ENCODE data around the gene EIF3J.
"Not testable (repeated sequence)": the region's sequence is repeated elsewhere in the genome, so short reads cannot be mapped to it uniquely, and the experiment has no call there.

Gene EIF3J, protein sequence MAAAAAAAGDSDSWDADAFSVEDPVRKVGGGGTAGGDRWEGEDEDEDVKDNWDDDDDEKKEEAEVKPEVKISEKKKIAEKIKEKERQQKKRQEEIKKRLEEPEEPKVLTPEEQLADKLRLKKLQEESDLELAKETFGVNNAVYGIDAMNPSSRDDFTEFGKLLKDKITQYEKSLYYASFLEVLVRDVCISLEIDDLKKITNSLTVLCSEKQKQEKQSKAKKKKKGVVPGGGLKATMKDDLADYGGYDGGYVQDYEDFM

DNA sequence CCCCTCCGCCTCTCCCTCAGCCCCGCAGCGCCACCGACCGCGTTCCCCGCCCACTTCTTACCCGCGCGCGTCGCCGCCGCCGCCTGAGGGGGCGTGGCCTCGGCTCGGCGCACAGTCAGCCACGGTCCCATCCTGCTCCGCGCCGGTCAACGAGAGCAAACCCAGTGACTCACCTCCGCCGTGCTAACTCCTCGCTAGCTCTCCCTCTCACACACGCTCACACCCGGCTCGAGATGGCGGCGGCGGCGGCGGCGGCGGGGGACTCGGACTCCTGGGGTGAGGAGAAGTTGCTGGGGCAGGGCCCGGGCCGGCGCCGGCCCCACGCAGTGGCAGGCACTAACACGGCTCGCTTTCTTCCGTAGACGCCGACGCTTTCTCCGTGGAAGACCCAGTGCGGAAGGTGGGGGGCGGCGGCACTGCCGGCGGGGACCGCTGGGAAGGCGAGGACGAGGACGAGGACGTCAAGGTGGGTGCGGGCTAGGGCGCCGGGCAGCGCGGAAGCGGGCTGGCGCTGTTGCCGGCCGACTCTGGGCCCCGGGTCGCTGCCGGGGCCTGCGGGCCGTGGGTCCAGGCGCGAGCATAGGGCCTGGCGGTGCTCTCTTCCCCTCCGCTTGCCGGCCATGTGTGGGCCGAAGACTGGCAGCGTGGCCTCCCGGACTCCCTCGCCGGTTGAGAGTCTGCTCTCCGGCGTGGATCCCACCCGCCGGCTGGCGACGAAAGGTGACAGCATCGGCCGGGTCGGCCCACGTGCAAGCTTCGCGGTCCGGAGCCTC is at the start of gene EIF3J:
TSS of gene EIF3J (plus strand) at position 186 of the 773 bp plus-strand sequence. CDS start at position 234, 48 bp downstream.
- DNase-seq (ENCODE audit: low spot score): peak; percentile 96

DNA sequence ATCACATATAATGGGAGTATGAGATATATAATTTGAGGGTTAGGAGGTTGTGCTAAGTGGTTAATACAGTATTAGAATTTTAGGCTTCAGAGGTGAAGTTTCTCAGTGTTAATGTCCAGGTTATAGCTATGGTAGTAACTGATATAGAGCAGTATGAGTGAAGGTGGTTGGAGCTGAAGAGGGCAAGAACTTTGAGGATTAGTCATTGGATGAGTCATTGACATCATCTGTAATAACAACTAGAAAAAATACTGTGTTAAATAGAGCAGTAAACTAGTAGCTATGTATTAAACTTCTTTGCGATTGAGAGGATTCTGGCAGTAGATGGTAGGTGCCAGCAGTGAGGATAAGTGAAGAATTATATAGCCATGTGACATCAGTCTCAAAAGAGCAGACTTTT is 47.5 kb upstream of the EIF3J start:
- DNase-seq (ENCODE audit: low spot score): peak; percentile 19

DNA sequence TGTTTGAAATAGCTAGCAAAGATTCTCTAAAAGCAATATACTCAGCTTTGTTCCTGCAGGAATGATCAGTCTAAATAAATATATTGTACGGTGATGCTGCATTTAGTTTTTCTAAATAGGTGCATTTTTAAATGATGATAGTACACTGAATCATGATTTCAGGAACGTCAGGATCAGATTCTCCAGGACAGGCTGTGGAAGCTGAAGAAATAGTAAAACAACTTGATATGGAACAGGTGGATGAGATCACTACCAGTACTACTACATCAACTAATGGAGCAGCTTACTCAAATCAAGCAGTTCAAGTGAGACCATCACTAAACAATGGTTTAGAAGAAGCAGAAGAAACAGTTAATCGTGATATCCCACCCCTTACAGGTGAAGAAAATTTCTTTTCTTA is 46.3 kb upstream of the EIF3J start:
- no peak for DNase-seq (ENCODE audit: low spot score)

DNA sequence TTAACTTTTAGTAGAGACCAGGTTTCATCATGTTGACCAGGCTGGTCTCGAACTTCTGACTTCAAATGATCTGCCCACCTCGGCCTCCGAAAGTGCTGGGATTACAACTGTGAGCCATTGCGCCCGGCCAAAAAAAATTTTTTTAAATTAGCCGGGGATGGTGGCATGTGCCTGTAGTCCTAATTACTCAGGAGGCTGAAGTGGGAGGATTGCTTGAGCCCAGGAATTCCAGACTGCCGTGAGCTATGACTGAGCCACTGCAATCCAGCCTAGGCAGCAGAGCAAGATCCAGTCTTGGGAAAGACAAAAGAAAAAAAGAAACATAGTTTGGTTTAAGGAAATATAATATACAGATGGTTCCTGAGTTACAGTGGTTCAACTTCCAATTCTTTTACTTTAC is 44.9 kb upstream of the EIF3J start:
- no peak for DNase-seq (ENCODE audit: low spot score)

DNA sequence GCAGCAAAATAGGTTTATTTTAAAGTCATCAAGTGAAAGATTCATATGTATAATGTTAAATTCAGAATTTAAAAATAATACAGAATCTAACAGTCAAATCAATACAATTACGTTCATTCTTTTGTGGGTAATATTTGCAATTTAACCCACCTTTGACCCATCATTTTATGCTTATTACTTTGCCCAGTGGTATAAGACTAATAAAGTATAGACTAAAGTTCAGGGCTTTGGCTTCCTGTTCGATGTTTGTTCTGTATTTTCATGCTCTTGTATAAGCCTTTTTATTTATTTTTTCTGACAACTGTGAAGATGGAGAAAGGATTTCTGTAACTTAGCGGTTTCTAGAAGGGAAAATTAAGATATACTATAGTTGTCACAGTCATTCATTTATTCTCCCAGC is 44.3 kb upstream of the EIF3J start:
- DNase-seq (ENCODE audit: low spot score): no peak

DNA sequence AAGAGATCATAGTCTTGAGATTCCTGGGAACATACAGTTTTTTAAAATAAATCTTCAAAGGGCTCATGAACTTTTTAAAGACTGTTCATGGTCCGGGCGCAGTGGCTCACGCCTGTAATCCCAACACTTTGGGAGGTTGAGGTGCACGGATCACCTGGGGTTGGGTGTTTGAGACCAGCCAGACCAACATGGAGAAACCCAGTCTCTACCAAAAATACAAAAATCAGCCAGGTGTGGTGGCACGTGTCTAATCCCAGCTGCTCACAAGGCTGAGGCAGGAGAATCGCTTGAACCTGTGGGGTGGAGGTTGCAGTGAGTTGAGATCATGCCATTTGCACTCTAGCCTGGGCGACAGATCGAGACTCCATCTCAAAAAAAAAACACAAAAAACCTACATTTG is 41.4 kb upstream of the EIF3J start:
- DNase-seq (ENCODE audit: low spot score): no peak

DNA sequence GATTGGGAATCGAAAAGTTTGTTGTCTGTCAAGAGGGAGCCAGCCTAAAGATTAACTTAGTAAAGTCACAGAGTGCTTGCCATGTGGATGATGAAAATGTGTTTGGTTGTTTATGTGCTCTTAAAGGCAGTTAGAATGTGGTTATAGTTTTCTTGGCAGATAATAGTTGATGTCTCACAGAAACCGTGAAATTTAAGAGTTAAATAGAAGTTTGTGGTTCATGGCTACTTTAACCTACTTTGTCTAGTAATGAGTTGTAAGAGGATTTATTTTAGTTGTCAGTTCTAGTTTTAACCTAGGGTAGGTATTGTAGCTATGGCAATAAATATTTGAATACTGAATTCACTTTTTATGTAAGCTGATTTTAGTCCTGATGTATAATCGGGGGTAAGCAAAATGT is 36.4 kb upstream of the EIF3J start:
- DNase-seq (ENCODE audit: low spot score): no peak

DNA sequence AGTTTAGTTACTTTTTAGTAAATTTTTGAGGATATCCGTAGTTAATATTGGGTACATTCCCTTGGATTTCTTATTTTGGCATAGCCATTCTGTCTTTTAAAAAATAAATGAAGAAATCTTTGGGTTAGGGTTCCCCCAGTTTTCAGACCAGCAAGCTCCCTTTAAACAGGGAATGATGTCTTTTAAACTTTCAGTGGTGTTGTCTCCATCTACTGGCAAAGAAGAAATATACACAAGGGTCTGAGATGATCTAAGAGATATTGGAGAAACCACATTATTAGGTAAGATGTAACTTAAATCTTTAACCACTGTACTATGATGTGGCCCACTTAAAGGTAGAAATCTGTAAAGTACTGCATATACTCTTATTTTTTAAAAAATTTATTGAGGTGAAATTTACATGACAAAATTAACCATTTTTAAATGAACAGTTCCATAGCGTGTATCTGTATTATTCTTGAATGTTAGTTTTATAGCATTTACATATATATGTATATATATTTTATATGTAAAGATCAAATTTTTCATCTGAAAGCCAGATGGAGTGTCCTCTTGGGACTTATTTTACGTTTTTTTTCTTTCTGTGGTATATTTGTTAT is 35.1 kb upstream of the EIF3J start:
- peak; percentile 54 for DNase-seq (ENCODE audit: low spot score)

DNA sequence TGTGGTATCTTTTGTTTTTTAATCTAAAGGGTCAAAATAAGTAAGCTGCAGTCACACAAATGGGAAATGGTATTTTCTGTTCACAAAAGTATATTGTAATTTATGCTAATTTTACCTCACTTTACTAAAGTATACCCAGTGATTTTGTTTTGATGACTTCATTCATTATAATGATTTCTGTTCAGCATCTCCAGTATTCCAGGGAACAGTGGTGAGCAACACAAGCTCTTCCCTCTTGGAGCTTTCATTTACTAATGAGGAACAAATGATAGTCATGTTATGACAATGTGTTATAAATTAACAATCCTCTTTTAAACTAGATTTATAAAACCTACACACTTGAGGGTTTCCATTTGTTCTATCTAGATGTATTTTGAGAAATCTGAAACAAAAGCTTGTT is 20.5 kb upstream of the EIF3J start:
- DNase-seq (ENCODE audit: low spot score): no peak

DNA sequence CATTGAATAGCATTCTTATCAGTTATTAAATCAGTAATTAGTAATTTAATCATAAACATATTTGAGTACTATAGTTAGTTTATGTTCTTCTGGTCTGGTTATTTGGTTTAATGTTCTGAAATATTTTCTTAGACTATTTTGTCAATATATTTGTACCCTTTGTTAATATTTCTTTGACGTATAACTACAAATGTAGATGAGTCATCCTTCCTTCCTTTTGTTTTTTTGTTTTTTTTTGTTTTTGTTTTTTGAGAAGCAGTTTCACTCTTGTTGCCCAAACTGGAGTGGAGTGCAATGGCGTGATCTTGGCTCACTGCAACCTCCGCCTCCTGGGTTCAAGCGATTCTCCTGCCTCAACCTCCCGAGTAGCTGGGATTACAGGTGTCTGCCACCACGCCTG is 17.4 kb upstream of the EIF3J start:
- no peak for DNase-seq (ENCODE audit: low spot score)

DNA sequence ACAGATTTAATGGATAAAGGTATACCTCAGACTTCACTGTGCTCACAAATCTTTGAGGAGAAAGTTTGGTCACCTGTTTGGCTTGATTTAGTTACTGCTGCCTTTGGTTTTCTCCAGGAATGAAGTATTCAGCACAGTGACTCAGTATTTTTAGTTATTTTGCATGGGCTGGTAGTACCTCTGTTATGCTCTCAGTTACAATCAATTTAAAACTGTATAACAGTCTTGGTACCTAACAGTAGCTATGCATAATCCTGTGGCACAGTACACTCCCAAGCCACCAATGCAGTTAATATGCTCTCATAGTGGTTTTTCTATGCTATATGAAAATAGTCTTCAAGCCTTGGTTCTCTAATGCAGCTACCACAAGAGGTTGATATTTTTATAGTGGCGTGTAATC is 11.9 kb upstream of the EIF3J start:
- DNase-seq (ENCODE audit: low spot score): no peak

DNA sequence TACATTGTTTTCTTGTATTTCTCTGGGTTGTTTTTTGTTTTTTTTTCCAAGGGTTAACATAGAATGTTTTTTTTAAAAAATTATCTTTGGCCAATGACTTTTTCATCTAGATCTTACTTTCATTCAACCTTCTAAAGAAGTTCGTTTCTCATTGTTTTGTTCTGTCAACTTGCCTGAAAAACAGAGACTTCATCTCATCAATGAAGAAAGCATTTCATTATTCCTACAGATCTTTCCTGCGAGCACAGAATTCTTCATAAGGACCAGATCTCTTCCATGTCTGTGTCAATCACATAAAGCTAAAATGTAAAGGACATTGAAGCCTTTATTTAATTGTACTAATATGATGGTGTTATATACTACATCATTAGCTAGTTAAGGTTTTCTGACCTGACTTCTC is 9.7 kb upstream of the EIF3J start:
- DNase-seq (ENCODE audit: low spot score): no peak

DNA sequence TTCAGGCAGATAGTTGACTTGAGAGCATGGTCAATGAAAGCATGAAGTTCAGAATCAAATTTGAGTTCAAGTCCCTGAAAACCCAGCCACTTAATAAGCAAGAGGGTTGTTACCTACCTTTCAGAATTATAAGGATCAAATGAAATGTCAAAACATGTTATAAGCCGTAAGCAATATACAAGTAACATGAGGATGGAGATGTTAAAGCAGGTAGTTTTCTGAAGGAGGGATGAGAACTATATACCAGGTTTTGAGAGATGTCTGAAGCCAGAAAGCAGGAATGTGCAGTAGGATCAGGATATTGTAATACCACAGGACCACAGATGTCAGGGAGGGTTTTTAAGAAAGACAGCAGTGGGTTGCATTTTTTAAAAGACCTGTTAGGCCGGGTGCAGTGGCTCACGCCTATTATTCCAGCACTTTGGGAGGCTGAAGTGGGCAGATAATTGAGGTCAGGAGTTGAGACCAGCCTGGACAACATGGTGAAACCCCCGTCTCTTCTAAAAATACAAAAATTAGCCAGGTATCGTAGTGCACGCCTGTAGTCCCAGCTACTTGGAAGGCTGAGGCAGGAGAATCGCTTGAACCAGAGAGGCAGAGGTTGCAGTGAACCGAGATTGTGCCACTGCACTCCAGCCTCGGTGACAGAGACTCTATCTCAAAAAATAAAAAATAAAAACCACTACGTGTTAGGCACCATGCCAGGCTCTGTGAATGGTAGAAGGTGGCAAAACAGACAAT is 6.9 kb upstream of the EIF3J start:
- DNase-seq (ENCODE audit: low spot score): no peak

DNA sequence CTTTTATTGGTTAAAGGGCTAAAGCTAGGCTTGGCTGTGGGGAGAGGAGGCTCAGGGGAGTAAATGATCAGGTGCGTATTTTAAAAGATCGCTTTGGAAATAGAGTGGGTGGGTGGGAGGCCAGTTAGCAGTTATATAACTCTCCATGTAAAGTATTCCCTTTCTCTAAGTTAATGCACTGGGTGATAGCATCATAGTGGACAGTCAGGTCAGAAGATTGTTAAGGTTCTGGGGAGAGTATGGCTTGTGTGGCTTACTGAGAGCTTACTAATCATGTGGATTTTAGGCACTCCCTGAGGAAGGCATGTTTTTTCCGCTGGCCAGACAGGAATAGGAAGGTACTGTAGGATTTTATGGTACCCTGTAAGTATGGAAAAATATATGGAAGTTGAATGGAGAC is 6.3 kb upstream of the EIF3J start:
- no peak for DNase-seq (ENCODE audit: low spot score)

DNA sequence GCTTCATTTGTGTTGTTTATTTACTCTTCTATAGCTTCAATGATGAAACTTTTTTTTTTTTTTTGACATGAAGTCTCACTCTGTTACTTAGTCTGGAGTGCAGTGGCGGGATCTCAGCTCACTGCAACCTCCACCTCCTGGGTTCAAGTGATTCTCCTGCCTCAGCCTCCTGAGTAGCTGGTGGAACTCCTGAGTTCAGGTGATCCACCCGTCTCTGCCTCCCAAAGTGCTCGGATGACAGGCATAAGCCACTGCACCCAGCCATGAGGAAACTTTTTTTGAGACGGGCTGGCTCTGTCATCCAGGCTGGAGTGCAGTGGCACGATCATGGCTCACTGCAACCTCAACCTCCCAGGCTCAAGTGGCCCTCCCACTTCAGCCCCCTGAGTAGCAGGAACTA is 4.7 kb upstream of the EIF3J start:
- not testable (repeated sequence) for DNase-seq (ENCODE audit: low spot score)

DNA sequence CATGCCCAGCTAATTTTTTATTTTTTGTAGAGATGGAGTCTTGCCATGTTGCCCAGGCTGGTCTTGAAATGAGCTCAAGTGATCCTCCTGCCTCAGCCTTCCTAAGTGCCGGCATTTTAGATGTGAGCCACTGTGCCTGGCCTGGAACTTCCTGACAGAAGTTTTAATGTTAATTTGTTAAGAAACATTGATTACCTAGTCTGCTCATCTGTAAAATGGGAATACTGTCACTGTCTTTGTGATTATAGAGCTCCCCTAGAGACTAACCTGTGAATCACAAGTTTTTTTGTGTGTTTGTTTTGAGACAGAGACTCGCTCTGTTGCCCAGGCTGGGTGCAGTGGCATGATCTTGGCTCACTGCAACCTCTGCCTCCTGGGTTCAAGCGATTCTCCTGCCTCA is 4.3 kb upstream of the EIF3J start:
- no peak for DNase-seq (ENCODE audit: low spot score)

DNA sequence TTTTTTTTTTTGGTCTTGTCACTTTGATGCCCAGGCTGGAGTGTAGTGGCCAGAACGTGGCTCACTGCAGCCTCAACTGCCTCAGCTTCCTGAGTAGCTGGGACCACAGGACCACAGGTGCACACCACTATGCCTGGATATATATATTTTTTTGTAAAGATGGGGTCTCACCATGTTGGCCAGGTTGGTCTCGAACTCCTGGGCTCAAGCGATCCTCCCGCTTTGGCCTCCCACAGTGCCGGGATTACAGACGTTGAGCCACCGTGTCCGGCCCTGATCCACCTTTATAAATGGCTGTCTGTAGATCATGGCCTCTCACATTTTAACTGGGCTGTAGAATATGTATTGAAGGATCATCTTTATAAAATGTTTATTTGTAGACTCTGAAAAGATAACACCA is 1.9 kb upstream of the EIF3J start:
- DNase-seq (ENCODE audit: low spot score): no peak

DNA sequence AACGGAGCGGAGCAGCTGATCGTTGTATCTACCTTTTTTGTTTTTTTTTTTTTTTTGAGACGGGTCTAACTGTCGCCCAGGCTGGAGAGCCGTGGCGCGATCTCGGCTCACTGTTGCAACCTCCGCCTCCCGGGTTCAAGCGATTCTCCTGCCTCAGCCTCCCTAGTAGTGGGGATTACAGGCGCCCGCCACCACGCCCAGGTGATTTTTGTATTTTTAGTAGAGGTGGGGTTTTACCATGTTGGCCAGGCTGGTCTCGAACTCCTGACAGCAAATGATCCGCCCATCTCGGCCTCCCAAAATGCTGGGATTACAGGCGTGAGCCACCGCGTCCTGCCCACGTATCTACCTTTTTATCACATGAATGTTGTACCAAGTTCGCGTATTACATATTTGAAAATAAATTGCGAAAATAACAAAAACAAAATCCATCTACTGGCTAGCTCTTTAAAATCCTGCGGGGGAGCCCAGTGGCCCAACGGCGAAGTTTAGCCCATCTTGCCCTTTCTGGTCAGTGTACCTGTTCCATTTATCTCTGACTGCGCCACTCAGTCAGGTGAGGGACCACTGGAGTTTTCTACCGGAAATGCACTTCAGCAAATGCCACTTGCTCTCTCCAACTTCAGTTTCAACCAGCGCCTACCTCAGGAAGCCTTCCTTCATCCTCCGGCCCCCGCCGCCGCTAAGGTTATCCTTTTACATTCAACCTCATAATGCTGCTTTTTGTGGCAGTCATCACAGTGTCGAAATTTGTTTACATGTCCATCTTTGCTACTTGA is 1.2 kb upstream of the EIF3J start:
- no peak for DNase-seq (ENCODE audit: low spot score)

DNA sequence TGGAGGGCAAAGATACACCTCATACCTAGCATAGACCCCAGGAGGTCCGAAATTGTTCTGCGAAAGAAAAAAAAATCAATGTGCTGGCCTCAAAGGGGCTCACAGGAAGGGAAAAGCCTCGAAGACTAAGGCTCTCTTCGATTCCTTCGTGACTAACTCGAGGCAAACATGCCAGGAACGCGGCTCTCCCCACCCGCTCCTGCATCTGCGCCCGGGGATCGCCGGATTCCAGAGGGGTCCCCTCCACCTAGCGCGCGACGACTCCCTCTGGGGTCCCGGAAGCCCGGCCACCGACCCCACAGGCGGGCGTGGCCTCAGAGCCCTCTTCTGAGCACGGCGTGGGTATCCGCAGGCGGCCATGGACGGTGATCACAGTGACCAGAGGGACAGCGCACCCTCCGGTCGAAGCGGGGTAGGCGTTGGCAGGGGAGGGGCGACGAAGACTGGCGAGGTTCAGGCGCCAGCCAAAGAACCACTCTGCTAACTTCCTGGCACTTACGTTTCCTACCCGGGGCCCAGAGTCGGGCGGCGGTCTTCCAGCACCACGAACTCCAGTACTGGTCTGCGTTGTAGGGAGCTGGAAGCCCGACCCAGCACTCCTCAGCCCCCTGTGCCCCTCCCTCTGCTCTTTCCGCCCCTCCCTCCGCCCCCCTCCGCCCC is 515 bp upstream of the EIF3J start:
- DNase-seq (ENCODE audit: low spot score): peak; percentile 82

DNA sequence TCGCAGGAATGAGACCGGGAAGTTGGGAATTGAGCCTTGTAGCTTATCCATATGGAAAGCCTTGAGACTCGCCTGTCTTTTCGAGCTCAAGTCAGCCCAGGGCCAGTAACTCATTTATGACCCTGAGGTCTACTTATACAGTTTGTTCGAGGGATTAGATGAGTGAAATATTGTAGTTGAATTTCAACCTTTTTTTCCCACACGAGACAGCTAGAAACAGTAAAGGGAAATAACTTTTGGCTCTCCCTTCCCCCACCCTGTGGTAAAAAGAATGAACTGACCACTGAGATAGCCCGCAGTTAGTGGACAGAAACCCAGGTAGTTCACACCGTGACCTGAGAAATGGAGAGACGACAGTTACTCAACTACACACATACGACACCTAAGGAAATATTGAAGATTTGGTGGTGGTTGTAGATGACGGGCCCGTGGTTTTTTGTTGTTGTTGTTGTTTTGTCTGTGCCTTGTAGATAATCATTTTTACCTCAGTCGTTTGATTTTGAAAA is 841 bp downstream of the EIF3J start:
- peak; percentile 33 for DNase-seq (ENCODE audit: low spot score)

DNA sequence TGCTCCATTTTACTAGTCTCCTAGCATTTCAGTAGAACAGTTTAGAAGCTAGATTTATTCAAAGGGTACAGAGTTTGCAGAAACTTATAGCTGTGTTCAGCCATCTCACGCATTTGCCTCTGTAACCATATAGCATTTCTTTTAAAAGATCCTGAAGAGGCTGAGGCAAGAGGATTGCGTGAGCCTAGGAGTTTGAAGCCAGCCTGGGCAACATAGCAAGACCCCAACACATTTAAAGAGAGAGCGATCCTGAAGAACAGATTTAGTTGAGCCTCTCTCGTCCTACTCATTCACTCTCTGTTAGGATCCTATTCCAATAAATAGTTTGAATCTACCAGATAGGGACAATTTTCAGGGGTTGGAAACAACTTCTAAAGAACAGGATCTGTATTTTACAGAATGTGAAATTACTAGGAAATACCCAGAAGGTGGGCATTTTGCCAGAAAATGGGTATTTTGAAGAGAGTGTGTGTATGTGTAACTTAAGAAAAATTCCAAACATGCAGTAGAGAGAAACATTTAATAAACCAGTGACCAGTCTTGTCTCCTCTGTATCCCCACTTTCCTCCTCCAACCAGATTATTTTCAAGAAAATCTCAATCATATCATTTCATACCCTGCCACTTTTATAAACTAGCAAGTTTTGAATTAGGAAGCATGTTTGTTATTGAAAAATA is 4.5 kb downstream of the EIF3J start:
- peak; percentile 47 for DNase-seq (ENCODE audit: low spot score)

Data from hematopoietic multipotent progenitor cell treated with erythropoietin and hydrocortisone succinate and interleukin-3 and kit ligand, for 15 days (in vitro differentiated cells).